K562 (cell line): Measurements from ENCODE around the gene ARRDC5. TPM values are rescaled to one million over a fixed set of nuclear protein-coding genes. Genes with fewer than 3 reads are reported as not detected.
A peak's percentile ranks its signal among the peaks of the same experiment; 100 is the strongest.

ENCODE experiments used
- CHD2 ChIP-seq: IDR thresholded peaks from 2 replicates; pipeline ENCODE4 v1.6.1; 2011; ENCODE audit warnings: low read depth, low read length
- CREB3 ChIP-seq: fragments of 450-650 bp; conservative IDR thresholded peaks from 2 replicates; pipeline ENCODE4 v1.6.1; 2016; ENCODE audit warnings: missing genetic modification characterization, low read depth, mild to moderate bottlenecking, missing compliant biosample characterization, moderate library complexity
- E2F3 ChIP-seq: fragments of 250-450 bp; sonication (Bioruptor Pico); IDR thresholded peaks from 2 replicates; pipeline ENCODE4 v1.4.0; 2020; ENCODE audit warnings: mild to moderate bottlenecking
- ELK3 ChIP-seq: fragments of 450-650 bp; formaldehyde crosslinking; IDR thresholded peaks from 2 replicates; pipeline ENCODE4 v1.4.0; 2020; ENCODE audit warnings: mild to moderate bottlenecking
- HDAC3 ChIP-seq: fragments of 450-650 bp; IDR thresholded peaks from 2 replicates; pipeline ENCODE4 v1.6.1; 2018; ENCODE audit warnings: borderline replicate concordance, mild to moderate bottlenecking, moderate library complexity; ENCODE audit not compliant: partially characterized antibody
- KDM2B ChIP-seq: fragments of 250-450 bp; sonication (Bioruptor Pico); IDR thresholded peaks from 2 replicates; pipeline ENCODE4 v1.8.0; 2021; ENCODE audit warnings: mild to moderate bottlenecking, moderate library complexity
- MAZ ChIP-seq, 2 experiments: fragments of 450-650 bp in 1 of 2; sonication (generic) in 1 of 2; formaldehyde crosslinking; IDR thresholded peaks in 1 of 2; conservative IDR thresholded peaks in 1 of 2; 2 replicates each; pipeline versions ENCODE4 v1.4.0 to v1.5.0; 2020; ENCODE audit warnings: mild to moderate bottlenecking in 1 of 2, missing genetic modification reagents in 1 of 2
- NCOA1 ChIP-seq: fragments of 450-650 bp; IDR thresholded peaks from 2 replicates; pipeline ENCODE4 v1.6.1; 2016; ENCODE audit warnings: low read depth
- NR3C1 ChIP-seq: sonication (generic); formaldehyde crosslinking; IDR thresholded peaks from 2 replicates; pipeline ENCODE4 v1.8.1; 2022; ENCODE audit warnings: missing genetic modification reagents
- SAFB ChIP-seq: fragments of 200-400 bp; formaldehyde crosslinking; IDR thresholded peaks from 2 replicates; pipeline ENCODE4 v1.6.1; 2017; ENCODE audit warnings: low read depth, low read length, borderline replicate concordance
- SMAD2 ChIP-seq: fragments of 150-350 bp; IDR thresholded peaks from 2 replicates; pipeline ENCODE4 v1.6.1; 2014; ENCODE audit warnings: low read depth, mild to moderate bottlenecking, low read length
- SMAD4 ChIP-seq: fragments of 250-450 bp; sonication (Bioruptor Pico); conservative IDR thresholded peaks from 2 replicates; pipeline ENCODE4 v1.8.0; 2021; ENCODE audit warnings: inconsistent platforms, mild to moderate bottlenecking, moderate library complexity
- XRCC5 ChIP-seq: fragments of 200-400 bp; formaldehyde crosslinking; IDR thresholded peaks from 2 replicates; pipeline ENCODE4 v1.6.1; 2017; ENCODE audit warnings: low read depth, mild to moderate bottlenecking, low read length
- ZKSCAN1 ChIP-seq: fragments of 150-350 bp; IDR thresholded peaks from 2 replicates; pipeline ENCODE4 v1.6.1; 2016; ENCODE audit warnings: low read depth, low read length
- ZKSCAN8 ChIP-seq: fragments of 200-800 bp; sonication (Bioruptor generic); IDR thresholded peaks from 2 replicates; pipeline ENCODE4 v1.6.1; 2016; ENCODE audit warnings: missing genetic modification characterization, missing compliant biosample characterization
- ZNF217 ChIP-seq: sonication (generic); formaldehyde crosslinking; IDR thresholded peaks from 2 replicates; pipeline ENCODE4 v1.8.0; 2022; ENCODE audit warnings: mild to moderate bottlenecking, missing genetic modification reagents
- ZNF395 ChIP-seq: fragments of 200-800 bp; sonication (Bioruptor generic); IDR thresholded peaks from 2 replicates; pipeline ENCODE4 v1.6.1; 2017; ENCODE audit warnings: missing genetic modification characterization, missing compliant biosample characterization
- ZNF511 ChIP-seq: sonication (generic); formaldehyde crosslinking; IDR thresholded peaks from 2 replicates; pipeline ENCODE4 v1.8.0; 2022; ENCODE audit warnings: mild to moderate bottlenecking, missing genetic modification reagents
- ZNF592 ChIP-seq: fragments of 450-650 bp; IDR thresholded peaks from 2 replicates; pipeline ENCODE4 v1.6.1; 2017; ENCODE audit warnings: antibody characterized with exemption, mild to moderate bottlenecking
- polyA plus RNA-seq, 8 experiments: library from polyadenylated mRNA; depleted of rRNA in 4 of 8; stranded (reverse) in 5 of 8; unstranded in 3 of 8; fragments of >200 nt; fragmentation: Nextera tagmentation in 2 of 8; fragmentation: Illumina TruSeq in 1 of 8; extraction: Ambion mirVana in 2 of 8; extraction: Trizol in 1 of 8; gene quantifications; 2 replicates each; pipeline versions ENCODE4 v1.2.1 to v1.2.3, GENCODE V29; 2011 to 2014; ENCODE audit warnings: inconsistent platforms in 1 of 8, missing spikeins in 1 of 8
- total RNA-seq, 7 experiments: library from RNA; depleted of rRNA in 6 of 7; stranded (reverse); fragments of >200 nt in 6 of 7; fragmentation: Illumina TruSeq in 2 of 7; extraction: Trizol in 2 of 7; gene quantifications; 2 replicates each; pipeline versions ENCODE4 v1.2.1 to v1.2.3, GENCODE V29; 2011 to 2021; ENCODE audit warnings: low replicate concordance in 1 of 7

ARRDC5 gene
- total and polyA plus RNA-seq, 9 of the 15 experiments (the other 6 are each of a cell fraction or from before 2014, with no cell fraction given) = not detected

GRCh38 chr19:4909156-4909896, 6.6 kb upstream of the ARRDC5 start, which contains the start of gene UHRF1 (continued):
- peak in 1 of 2 experiments; percentile 75; a peak in 3 of 4 replicates for TF ChIP-seq MAZ (CRISPR knock-in tag; conservative IDR thresholded peaks at IDR 0.05 in 1 of 2, IDR thresholded peaks at IDR 0.05 in 1 of 2)
- TF ChIP-seq ELK3 (CRISPR knock-in tag) = no peak
- TF ChIP-seq SAFB = peak; percentile 90
- no peak for TF ChIP-seq ZNF217 (CRISPR knock-in tag)
- TF ChIP-seq KDM2B (CRISPR knock-in tag) = peak; percentile 56; the same call in 1 of the 2 replicates
- TF ChIP-seq ZNF511 (CRISPR knock-in tag) = 0 out of 2 replicates have a peak, but pooled peaks have one; percentile 30
- TF ChIP-seq HDAC3 = no peak
- TF ChIP-seq E2F3 (CRISPR knock-in tag) = peak; percentile 92
- 0 out of 2 replicates have a peak, but pooled peaks have one; percentile 47 for TF ChIP-seq ZNF592
- TF ChIP-seq CHD2 = no peak
- TF ChIP-seq ZKSCAN8 (CRISPR knock-in tag) = no peak
- no peak for TF ChIP-seq SMAD2
- no peak for TF ChIP-seq NCOA1
- peak; percentile 82; the same call in 1 of the 2 replicates for TF ChIP-seq XRCC5
- no peak; the same call in 1 of the 2 replicates for TF ChIP-seq ZNF395 (CRISPR knock-in tag)
- TF ChIP-seq SMAD4 = no peak; the same call in 1 of the 2 replicates
- no peak for TF ChIP-seq ZKSCAN1
- no peak for TF ChIP-seq CREB3
- TF ChIP-seq NR3C1 (CRISPR knock-in tag) = no peak
